HCEC 1CT (cell line): Measurements from ENCODE around the gene PANK3.
A peak's percentile ranks its signal among the peaks of the same experiment; 100 is the strongest.
"Not testable (repeated sequence)": the region's sequence is repeated elsewhere in the genome, so short reads cannot be mapped to it uniquely, and the experiment has no call there.

Experiments used
- DNase-seq: peaks from one replicate; pipeline ENCODE4 v3.0.0-alpha.2; 2017

The PANK3 gene

GRCh38 chr5:168591302-168592013 is 12.3 kb upstream of the PANK3 start:
- DNase-seq: no peak

- no peak for DNase-seq
These were observed 11.5 kb upstream of the PANK3 start for GRCh38 chr5:168590666-168591065.

- DNase-seq: no peak
These were observed 8.8 kb upstream of the PANK3 start for GRCh38 chr5:168587987-168588386.

- no peak for DNase-seq
These were observed 6.1 kb upstream of the PANK3 start for GRCh38 chr5:168585119-168585856.

GRCh38 chr5:168583742-168584482 is 4.7 kb upstream of the PANK3 start:
- DNase-seq: no peak

- not testable (repeated sequence) for DNase-seq
These were observed 1.8 kb upstream of the PANK3 start for GRCh38 chr5:168580814-168581469.

- no peak for DNase-seq
These were observed 1.0 kb upstream of the PANK3 start for GRCh38 chr5:168580227-168580508.

GRCh38 chr5:168579488-168580226 is 489 bp upstream of the PANK3 start:
- peak; percentile 99 for DNase-seq

GRCh38 chr5:168578006-168578405 is 1.2 kb downstream of the PANK3 start:
- peak; percentile 39 for DNase-seq

- no peak for DNase-seq
These were observed 3.5 kb downstream of the PANK3 start for GRCh38 chr5:168575391-168576372.

- DNase-seq: not testable (repeated sequence)
These were observed 5.0 kb downstream of the PANK3 start for GRCh38 chr5:168574156-168574555.

- not testable (repeated sequence) for DNase-seq
These were observed 5.5 kb downstream of the PANK3 start for GRCh38 chr5:168573663-168574062.

GRCh38 chr5:168570490-168571328 is 8.5 kb downstream of the PANK3 start:
- no peak for DNase-seq

- DNase-seq: no peak
These were observed 10.4 kb downstream of the PANK3 start for GRCh38 chr5:168568738-168569137.

- DNase-seq: no peak
These were observed 15.2 kb downstream of the PANK3 start for GRCh38 chr5:168563959-168564358.

GRCh38 chr5:168562279-168562678 is 16.9 kb downstream of the PANK3 start:
- DNase-seq: no peak

- no peak for DNase-seq
These were observed 21.8 kb downstream of the PANK3 start for GRCh38 chr5:168557389-168557788.

- no peak for DNase-seq
These were observed 25.6 kb downstream of the PANK3 start for GRCh38 chr5:168553377-168554130.

GRCh38 chr5:168552146-168552545 is 27.0 kb downstream of the PANK3 start:
- peak; percentile 82 for DNase-seq

GRCh38 chr5:168550656-168551055 is 28.5 kb downstream of the PANK3 start:
- no peak for DNase-seq
